HepG2 (cell line): ENCODE results near the gene LENG1. TPM values are rescaled to one million over a fixed set of nuclear protein-coding genes. Genes with fewer than 3 reads are reported as not detected.

ENCODE experiments used
- ATAC-seq: fragments of 200-7000 bp; cut with Tn5 transposase; 3 replicates; pipeline ENCODE4 v1.9.1; 2020; ENCODE audit warnings: mild to moderate bottlenecking, moderate library complexity
- BruUV-seq: library from RNA; stranded (reverse); fragments of 400-500 nt; replicated peaks from 2 replicates; lab custom pipeline; 2021; lab: Mats Ljungman, UMichigan
- CTCF ChIA-PET: fragments of 300-600 bp; formaldehyde crosslinking; extraction: SDS; loops from one replicate; lab custom pipeline; 2021; ENCODE audit warnings: low total read pairs, inconsistent platforms, low intra/inter-chr PET ratio; lab: Yijun Ruan, JAX
- POLR2A ChIA-PET: fragments of 350-600 bp; sonication (Branson Sonifier 250); formaldehyde crosslinking; loops from one replicate; lab custom pipeline; 2020; ENCODE audit warnings: antibody characterized with exemption, inconsistent platforms; lab: Yijun Ruan, JAX
- DNase-seq: peaks from one replicate; pipeline ENCODE4 v3.0.0-alpha.2; 2015; ENCODE audit warnings: low spot score
- FAIRE-seq: peaks from 3 replicates; lab custom pipeline; 2011; peaks lifted over from hg19 to GRCh38; lab: Jason Lieb, UNC
- H2AFZ ChIP-seq: one replicate; pipeline ENCODE4 v1.6.1; 2011; ENCODE audit warnings: low read length, inconsistent platforms
- H3K27ac ChIP-seq: fragments of 300-600 bp; 3 replicates; pipeline ENCODE4 v1.8.0; 2011; ENCODE audit warnings: mixed run types, mild to moderate bottlenecking, mixed read lengths, low read length, inconsistent platforms; ENCODE audit not compliant: insufficient read depth; ENCODE audit errors: extremely low read length
- H3K27me3 ChIP-seq, 2 experiments: fragments of 200-600 bp in 1 of 2; 2 replicates in 1 of 2; 3 replicates in 1 of 2; pipeline versions ENCODE4 v1.6.0 to v1.8.0; 2011; ENCODE audit warnings: low read length in 2 of 2, mild to moderate bottlenecking in 2 of 2, moderate library complexity in 2 of 2, inconsistent platforms in 1 of 2; ENCODE audit not compliant: insufficient read depth in 2 of 2, control insufficient read depth in 1 of 2
- H3K36me3 ChIP-seq, 2 experiments: fragments of 200-600 bp in 1 of 2; replicated peaks in 1 of 2; 2 replicates in 1 of 2; 3 replicates in 1 of 2; pipeline versions ENCODE4 v1.5.1 to v1.8.0; 2011; ENCODE audit warnings: low read length in 2 of 2, inconsistent platforms in 1 of 2; ENCODE audit not compliant: insufficient read depth in 2 of 2, control insufficient read depth in 1 of 2
- H3K4me1 ChIP-seq: 2 replicates; pipeline ENCODE4 v1.5.1; 2012; ENCODE audit warnings: low read length, inconsistent platforms; ENCODE audit not compliant: insufficient read depth
- H3K4me2 ChIP-seq: 2 replicates; pipeline ENCODE4 v1.6.0; 2011; ENCODE audit warnings: low read depth, low read length, inconsistent platforms
- H3K4me3 ChIP-seq, 3 experiments: fragments of 200-600 bp in 1 of 3; sonication (generic), shearing (Covaris generic) in 1 of 3; replicated peaks in 1 of 3; 2 replicates each; pipeline ENCODE4 v1.5.1; 2011 to 2016; ENCODE audit warnings: low read length in 3 of 3, inconsistent platforms in 2 of 3, low read depth in 2 of 3, mild to moderate bottlenecking in 2 of 3, control low read depth in 1 of 3, mixed read lengths in 1 of 3; ENCODE audit not compliant: insufficient read depth in 1 of 3
- H3K79me2 ChIP-seq: one replicate; pipeline ENCODE4 v1.6.1; 2011; ENCODE audit warnings: low read length, inconsistent platforms; ENCODE audit not compliant: insufficient read depth
- H3K9ac ChIP-seq: 2 replicates; pipeline ENCODE4 v1.6.0; 2011; ENCODE audit warnings: mild to moderate bottlenecking, low read depth, low read length, inconsistent platforms; ENCODE audit not compliant: insufficient read depth
- H3K9me3 ChIP-seq: 2 replicates; pipeline ENCODE4 v1.5.1; 2012; ENCODE audit warnings: mild to moderate bottlenecking, low read length
- H4K20me1 ChIP-seq: 2 replicates; pipeline ENCODE4 v1.6.0; 2011; ENCODE audit warnings: inconsistent platforms, mild to moderate bottlenecking, low read length, moderate library complexity; ENCODE audit not compliant: insufficient read depth
- AGO2 ChIP-seq: fragments of 200-400 bp; formaldehyde crosslinking; optimal IDR thresholded peaks from 2 replicates; pipeline ENCODE3; 2017; ENCODE audit warnings: mild to moderate bottlenecking, low read depth, low read length, moderate library complexity
- CEBPZ ChIP-seq: IDR thresholded peaks from 2 replicates; pipeline ENCODE4 v1.6.1; 2012; ENCODE audit warnings: low read length, improper control_type of control experiment
- HDAC6 ChIP-seq: fragments of 200-600 bp; sonication (generic); IDR thresholded peaks from 2 replicates; pipeline ENCODE4 v1.7.0; 2017; ENCODE audit warnings: mild to moderate bottlenecking, antibody characterized with exemption, low read length, low read depth
- HMGXB4 ChIP-seq, 2 experiments: sonication (generic) in 1 of 2; formaldehyde crosslinking in 1 of 2; IDR thresholded peaks; 2 replicates each; pipeline versions ENCODE4 v1.4.0 to v1.6.1; 2018 to 2020; ENCODE audit warnings: missing genetic modification reagents in 2 of 2, borderline replicate concordance in 1 of 2, low read depth in 1 of 2, mild to moderate bottlenecking in 1 of 2, missing biosample characterization in 1 of 2
- MAFF ChIP-seq: IDR thresholded peaks from 2 replicates; pipeline ENCODE4 v1.6.1; 2011; ENCODE audit warnings: low read depth, low read length, improper control_type of control experiment
- MAFK ChIP-seq, 2 experiments: IDR thresholded peaks in 1 of 2; conservative IDR thresholded peaks in 1 of 2; 2 replicates each; pipeline ENCODE4 v1.6.1; 2011; ENCODE audit warnings: improper control_type of control experiment in 2 of 2, low read length in 2 of 2
- RBFOX2 ChIP-seq: fragments of 200-400 bp; formaldehyde crosslinking; IDR thresholded peaks from 2 replicates; pipeline ENCODE4 v1.6.1; 2017; ENCODE audit warnings: low read depth, mild to moderate bottlenecking, low read length
- ZNF333 ChIP-seq: sonication (generic); formaldehyde crosslinking; IDR thresholded peaks from 2 replicates; pipeline ENCODE4 v1.4.0; 2020; ENCODE audit warnings: mild to moderate bottlenecking, missing genetic modification reagents, borderline replicate concordance
- WGBS: methylation state at CpG from one replicate; pipeline ENCODE4 v1.1.6; 2017; ENCODE audit warnings: low lambda C conversion rate; 5-methylcytosine and 5-hydroxymethylcytosine counted together
- in situ Hi-C: cut with HindIII; loops from 2 replicates; pipeline ENCODE4 v1.10.0; 2017; ENCODE audit warnings: low pct_unique_long_range_greater_than_20kb; ENCODE audit not compliant: extremely low pct_ligation_motif_present
- intact Hi-C: fragments of 100-400 bp; cut with micrococcal nuclease; formaldehyde crosslinking; loops from one replicate; pipeline ENCODE4 v1.10.0; 2022; ENCODE audit not compliant: unreplicated experiment
- polyA plus RNA-seq, 8 experiments: library from polyadenylated mRNA; depleted of rRNA in 3 of 8; stranded (reverse) in 7 of 8; unstranded in 1 of 8; fragments of >200 nt; fragmentation: Illumina TruSeq in 4 of 8; extraction: Trizol in 4 of 8; gene quantifications; 2 replicates each; pipeline versions ENCODE4 v1.2.1 to v1.2.3, GENCODE V29; 2011 to 2016; ENCODE audit warnings: low read depth in 4 of 8, missing spikeins in 1 of 8, mixed read lengths in 1 of 8; ENCODE audit not compliant: insufficient read depth in 1 of 8
- total RNA-seq, 5 experiments: library from RNA; depleted of rRNA; stranded (reverse); fragments of >200 nt; fragmentation: Illumina TruSeq; extraction: Trizol; gene quantifications; 2 replicates each; pipeline ENCODE4 v1.2.3, GENCODE V29; 2016; ENCODE audit warnings: low read depth in 1 of 5

LENG1 gene
- total and polyA plus RNA-seq, 2 of the 13 experiments (the other 11 are each of a cell fraction or from before 2014, with no cell fraction given): 1.8 to 3.8 TPM

GRCh38 chr19:54108496-54108895, 51.0 kb downstream of the LENG1 start:
- TF ChIP-seq HDAC6 (no peak), MAFF (peak; percentile 47; the same call in 1 of the 2 replicates), MAFK (conservative IDR thresholded peaks at IDR 0.05 in 1 of 2, IDR thresholded peaks at IDR 0.05 in 1 of 2; ENCODE audit: low read length in 2 of 2) (peak in 1 of 2 experiments; percentile 68; a peak in 2 of 4 replicates)
- no peak overlapping the region for H3K9ac ChIP-seq
- no peaks in the 10 kb centered on the region for H3K9me3 ChIP-seq
- DNase-seq (no peak), FAIRE-seq (no peak), ATAC-seq (no peak; the same call in 2 of the 3 replicates)
- no TSS peak for BruUV-seq
- no peak overlapping the region for H3K4me2 ChIP-seq
- POLR2A ChIA-PET: no interaction called here
- peaks cover 13 to 47% of the 10 kb centered on the region in 2 experiments; a peak in 4 of 5 replicates for H3K36me3 ChIP-seq
- no peak overlapping the region for H3K27ac ChIP-seq
- 97% methylated on average over 4 of the region's 7 CpGs for WGBS
- CTCF ChIA-PET: no interaction called here
- H3K4me3 ChIP-seq: no peak overlapping the region
- H3K79me2 ChIP-seq: peaks cover under 1% of the 10 kb centered on the region
- no peak overlapping the region for H2AFZ ChIP-seq
- intact Hi-C loops (no loop called here), in situ Hi-C loops (no loop called here)
- peaks cover 13% of the 10 kb centered on the region for H3K4me1 ChIP-seq
- no peaks in the 10 kb centered on the region for H4K20me1 ChIP-seq
- no peaks in the 10 kb centered on the region for H3K27me3 ChIP-seq

- intact Hi-C loops: no loop called here
- Histone ChIP-seq H3K79me2 (peaks cover 6% of the 10 kb centered on the region), H3K4me2 (no peak overlapping the region), H2AFZ (no peak overlapping the region), H3K4me1 (peaks cover 13% of the 10 kb centered on the region), H3K4me3 (no peak overlapping the region), H3K9me3 (no peaks in the 10 kb centered on the region), H3K27ac (no peak overlapping the region), H3K36me3 (peaks cover 13 to 44% of the 10 kb centered on the region in 2 experiments; a peak in 4 of 5 replicates), H3K9ac (no peak overlapping the region), H3K27me3 (no peaks in the 10 kb centered on the region; a peak in 1 of 5 replicates), H4K20me1 (no peaks in the 10 kb centered on the region)
- DNase-seq (no peak), ATAC-seq (no peak), FAIRE-seq (no peak)
- BruUV-seq: no TSS peak
- POLR2A ChIA-PET: no interaction called here
- CTCF ChIA-PET: no interaction called here
- in situ Hi-C loops: no loop called here
- TF ChIP-seq HMGXB4 (CRISPR knock-in tag; IDR thresholded peaks at IDR 0.05; ENCODE audit: borderline replicate concordance in 1 of 2, low read depth in 1 of 2): no peak
- TF ChIP-seq RBFOX2: peak; percentile 52; the same call in 1 of the 2 replicates
- TF ChIP-seq ZNF333: no peak
- no peak for TF ChIP-seq CEBPZ
- TF ChIP-seq AGO2: peak; percentile 73
- 96% methylated on average over 20 of the region's 21 CpGs for WGBS
These were observed 51.5 kb downstream of the LENG1 start for GRCh38 chr19:54107876-54108490.
